ENCODE measurements around the gene CHD2.

CHD2 gene

GRCh38 chr15:92944946-92945521 lies 44.9 kb downstream of the CHD2 start:
- Mint-ChIP-seq H3K27me3 (no peaks in the 10 kb centered on the region), H3K9me3 (peaks cover 30% of the 10 kb centered on the region), H3K27ac (peak overlapping the region; percentile 27), H3K4me3 (no peak overlapping the region), H3K36me3 (ENCODE audit: low read depth) (peaks cover 89% of the 10 kb centered on the region), H3K4me1 (ENCODE audit: low read depth) (peaks cover 3% of the 10 kb centered on the region)

- peaks cover 30% of the 10 kb centered on the region for H3K9me3 Mint-ChIP-seq
- peaks cover 99% of the 10 kb centered on the region for H3K36me3 Mint-ChIP-seq (ENCODE audit: low read depth)
- no peak overlapping the region for H3K4me3 Mint-ChIP-seq
- H3K4me1 Mint-ChIP-seq (ENCODE audit: low read depth): peaks cover 3% of the 10 kb centered on the region
- peak overlapping the region; percentile 12 for H3K27ac Mint-ChIP-seq
- H3K27me3 Mint-ChIP-seq: no peaks in the 10 kb centered on the region
These were observed 47.1 kb downstream of the CHD2 start for GRCh38 chr15:92947071-92947730.

- H3K36me3 Mint-ChIP-seq (ENCODE audit: low read depth): peaks cover 96% of the 10 kb centered on the region
- H3K4me3 Mint-ChIP-seq: no peak overlapping the region
- no peak overlapping the region for H3K27ac Mint-ChIP-seq
- peaks cover 29% of the 10 kb centered on the region for H3K9me3 Mint-ChIP-seq
- H3K4me1 Mint-ChIP-seq (ENCODE audit: low read depth): no peaks in the 10 kb centered on the region
- no peaks in the 10 kb centered on the region for H3K27me3 Mint-ChIP-seq
These were observed 49.6 kb downstream of the CHD2 start for GRCh38 chr15:92949604-92950249.

GRCh38 chr15:92951800-92952457 lies 51.8 kb downstream of the CHD2 start:
- no peak overlapping the region for H3K27ac Mint-ChIP-seq

GRCh38 chr15:92952458-92952850 lies 52.3 kb downstream of the CHD2 start:
- no peak overlapping the region for H3K27ac Mint-ChIP-seq
- H3K27me3 Mint-ChIP-seq: no peaks in the 10 kb centered on the region
- no peak overlapping the region for H3K4me3 Mint-ChIP-seq
- H3K36me3 Mint-ChIP-seq (ENCODE audit: low read depth): peaks cover 96% of the 10 kb centered on the region
- peaks cover 20% of the 10 kb centered on the region for H3K9me3 Mint-ChIP-seq
- peaks cover 11% of the 10 kb centered on the region for H3K4me1 Mint-ChIP-seq (ENCODE audit: low read depth)

More at GRCh38 chr15:92951800-92952457, 51.8 kb downstream of the CHD2 start:
- H3K36me3 Mint-ChIP-seq (ENCODE audit: low read depth): peaks cover 96% of the 10 kb centered on the region
- H3K4me1 Mint-ChIP-seq (ENCODE audit: low read depth): peaks cover 5% of the 10 kb centered on the region
- no peaks in the 10 kb centered on the region for H3K27me3 Mint-ChIP-seq
- H3K4me3 Mint-ChIP-seq: no peak overlapping the region
- peaks cover 24% of the 10 kb centered on the region for H3K9me3 Mint-ChIP-seq

GRCh38 chr15:92953566-92953965 lies 53.4 kb downstream of the CHD2 start:
- Mint-ChIP-seq H3K27ac (no peak overlapping the region), H3K4me1 (ENCODE audit: low read depth) (peaks cover 22% of the 10 kb centered on the region), H3K36me3 (ENCODE audit: low read depth) (peaks cover 96% of the 10 kb centered on the region), H3K27me3 (no peaks in the 10 kb centered on the region), H3K4me3 (no peak overlapping the region), H3K9me3 (peaks cover 11% of the 10 kb centered on the region)

GRCh38 chr15:92954002-92954401 lies 53.9 kb downstream of the CHD2 start:
- no peaks in the 10 kb centered on the region for H3K27me3 Mint-ChIP-seq
- peaks cover 26% of the 10 kb centered on the region for H3K4me1 Mint-ChIP-seq (ENCODE audit: low read depth)
- no peak overlapping the region for H3K4me3 Mint-ChIP-seq
- peaks cover 96% of the 10 kb centered on the region for H3K36me3 Mint-ChIP-seq (ENCODE audit: low read depth)
- H3K27ac Mint-ChIP-seq: no peak overlapping the region
- H3K9me3 Mint-ChIP-seq: peaks cover 8% of the 10 kb centered on the region

GRCh38 chr15:92954578-92954977 lies 54.5 kb downstream of the CHD2 start:
- Mint-ChIP-seq H3K27me3 (no peaks in the 10 kb centered on the region), H3K27ac (no peak overlapping the region), H3K4me3 (no peak overlapping the region), H3K9me3 (peaks cover 5% of the 10 kb centered on the region), H3K4me1 (ENCODE audit: low read depth) (peaks cover 32% of the 10 kb centered on the region), H3K36me3 (ENCODE audit: low read depth) (peaks cover 96% of the 10 kb centered on the region)

GRCh38 chr15:92955706-92956105 lies 55.6 kb downstream of the CHD2 start:
- no peaks in the 10 kb centered on the region for H3K27me3 Mint-ChIP-seq
- H3K4me1 Mint-ChIP-seq (ENCODE audit: low read depth): peaks cover 38% of the 10 kb centered on the region
- H3K36me3 Mint-ChIP-seq (ENCODE audit: low read depth): peaks cover 95% of the 10 kb centered on the region
- no peak overlapping the region for H3K4me3 Mint-ChIP-seq
- H3K27ac Mint-ChIP-seq: no peak overlapping the region
- no peaks in the 10 kb centered on the region for H3K9me3 Mint-ChIP-seq

- H3K27me3 Mint-ChIP-seq: no peaks in the 10 kb centered on the region
- H3K4me3 Mint-ChIP-seq: peak overlapping the region; percentile 55
- peaks cover 62% of the 10 kb centered on the region for H3K4me1 Mint-ChIP-seq (ENCODE audit: low read depth)
- peaks cover 96% of the 10 kb centered on the region for H3K36me3 Mint-ChIP-seq (ENCODE audit: low read depth)
- peak overlapping the region; percentile 78 for H3K27ac Mint-ChIP-seq
- H3K9me3 Mint-ChIP-seq: peaks cover 4% of the 10 kb centered on the region
These were observed 58.0 kb downstream of the CHD2 start for GRCh38 chr15:92958105-92958504.

GRCh38 chr15:92959219-92959618 lies 59.1 kb downstream of the CHD2 start:
- H3K4me1 Mint-ChIP-seq (ENCODE audit: low read depth): peaks cover 72% of the 10 kb centered on the region
- peaks cover 96% of the 10 kb centered on the region for H3K36me3 Mint-ChIP-seq (ENCODE audit: low read depth)
- H3K27ac Mint-ChIP-seq: peak overlapping the region; percentile 52
- H3K27me3 Mint-ChIP-seq: no peaks in the 10 kb centered on the region
- H3K9me3 Mint-ChIP-seq: peaks cover 4% of the 10 kb centered on the region
- H3K4me3 Mint-ChIP-seq: peak overlapping the region; percentile 45

GRCh38 chr15:92960996-92961681 lies 61.0 kb downstream of the CHD2 start:
- Mint-ChIP-seq H3K36me3 (ENCODE audit: low read depth) (peaks cover 96% of the 10 kb centered on the region), H3K27ac (peak overlapping the region; percentile 77), H3K27me3 (no peaks in the 10 kb centered on the region), H3K4me3 (peak overlapping the region; percentile 38), H3K4me1 (ENCODE audit: low read depth) (peaks cover 76% of the 10 kb centered on the region), H3K9me3 (peaks cover 4% of the 10 kb centered on the region)

GRCh38 chr15:92962914-92963313 lies 62.8 kb downstream of the CHD2 start:
- peaks cover 60% of the 10 kb centered on the region for H3K4me1 Mint-ChIP-seq (ENCODE audit: low read depth)
- peaks cover 4% of the 10 kb centered on the region for H3K9me3 Mint-ChIP-seq
- peak overlapping the region; percentile 51 for H3K27ac Mint-ChIP-seq
- H3K36me3 Mint-ChIP-seq (ENCODE audit: low read depth): peaks cover 95% of the 10 kb centered on the region
- no peaks in the 10 kb centered on the region for H3K27me3 Mint-ChIP-seq
- H3K4me3 Mint-ChIP-seq: no peak overlapping the region

GRCh38 chr15:92963794-92964193 lies 63.7 kb downstream of the CHD2 start:
- Mint-ChIP-seq H3K9me3 (peaks cover 4% of the 10 kb centered on the region), H3K27me3 (no peaks in the 10 kb centered on the region), H3K4me1 (ENCODE audit: low read depth) (peaks cover 58% of the 10 kb centered on the region), H3K27ac (no peak overlapping the region), H3K36me3 (ENCODE audit: low read depth) (peaks cover 95% of the 10 kb centered on the region), H3K4me3 (no peak overlapping the region)

All from stimulated activated naive CD8-positive, alpha-beta T cell treated with anti-CD3 and anti-CD28 coated beads, Interleukin-15, Interleukin-2, amounts not matched to agents 100 ng/mL and 50 ng/mL, for 24 hours (primary cell).